ENCODE data around the gene KDM3B.
"Not testable (repeated sequence)": the region's sequence is repeated elsewhere in the genome, so short reads cannot be mapped to it uniquely, and the experiment has no call there.

Gene KDM3B

DNA sequence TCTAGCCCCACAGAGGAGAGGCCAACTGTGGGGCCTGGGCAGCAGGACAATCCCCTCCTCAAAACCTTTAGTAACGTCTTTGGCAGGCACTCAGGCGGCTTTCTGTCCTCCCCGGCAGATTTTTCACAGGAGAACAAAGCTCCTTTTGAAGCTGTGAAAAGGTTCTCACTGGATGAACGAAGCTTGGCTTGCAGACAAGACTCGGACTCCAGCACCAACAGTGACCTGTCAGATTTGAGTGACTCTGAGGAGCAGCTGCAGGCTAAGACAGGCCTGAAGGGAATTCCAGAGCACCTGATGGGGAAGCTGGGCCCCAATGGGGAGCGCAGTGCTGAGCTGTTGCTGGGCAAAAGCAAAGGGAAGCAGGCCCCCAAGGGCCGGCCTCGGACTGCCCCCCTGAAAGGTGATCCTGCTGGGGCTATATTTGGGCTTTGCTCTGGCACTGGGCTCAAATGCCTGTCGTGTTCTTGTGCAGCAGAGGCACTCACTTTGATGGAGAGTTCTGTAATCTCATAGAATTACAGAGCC lies 39.4 kb downstream of the KDM3B start:
- DNase-seq, result no peak

DNA sequence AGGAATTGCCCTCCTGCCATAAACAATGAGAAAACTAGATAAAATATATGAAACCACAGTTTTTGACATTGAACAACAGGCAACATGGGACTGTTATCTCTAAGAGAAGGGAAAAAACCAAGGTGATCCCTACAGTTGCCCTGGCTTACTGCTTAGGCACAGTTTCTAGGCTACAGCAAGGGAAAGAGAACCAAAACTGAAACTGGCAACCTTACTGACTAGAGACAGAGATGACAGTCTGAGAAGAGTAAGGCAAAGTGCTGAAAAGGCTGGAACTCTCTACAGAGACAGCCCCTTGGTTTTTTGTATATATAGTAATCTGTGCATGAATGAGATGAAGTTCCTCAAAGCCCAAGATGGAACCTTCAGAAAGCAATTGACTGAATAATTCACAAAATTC lies 50.2 kb downstream of the KDM3B start:
- no peak for DNase-seq

DNA sequence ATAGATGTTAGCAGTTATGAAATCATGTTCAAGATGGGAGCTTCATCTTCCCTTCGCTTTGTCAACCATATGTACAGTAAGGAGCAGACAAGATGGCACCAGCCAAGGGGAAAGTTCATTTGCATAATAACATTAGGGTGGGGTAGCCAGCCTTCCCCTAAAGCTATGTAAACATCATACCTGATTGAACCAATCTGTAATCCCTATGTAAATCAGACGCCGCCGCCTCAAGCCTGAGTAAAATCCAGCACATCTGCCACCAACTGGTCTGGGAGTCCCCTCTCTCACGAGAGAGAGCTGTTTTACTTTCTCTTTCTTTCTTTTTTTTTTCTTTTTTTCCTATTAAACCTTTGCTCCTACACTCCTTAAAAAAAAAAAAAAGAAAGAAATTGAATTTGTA lies 55.5 kb downstream of the KDM3B start:
- no peak for DNase-seq

DNA sequence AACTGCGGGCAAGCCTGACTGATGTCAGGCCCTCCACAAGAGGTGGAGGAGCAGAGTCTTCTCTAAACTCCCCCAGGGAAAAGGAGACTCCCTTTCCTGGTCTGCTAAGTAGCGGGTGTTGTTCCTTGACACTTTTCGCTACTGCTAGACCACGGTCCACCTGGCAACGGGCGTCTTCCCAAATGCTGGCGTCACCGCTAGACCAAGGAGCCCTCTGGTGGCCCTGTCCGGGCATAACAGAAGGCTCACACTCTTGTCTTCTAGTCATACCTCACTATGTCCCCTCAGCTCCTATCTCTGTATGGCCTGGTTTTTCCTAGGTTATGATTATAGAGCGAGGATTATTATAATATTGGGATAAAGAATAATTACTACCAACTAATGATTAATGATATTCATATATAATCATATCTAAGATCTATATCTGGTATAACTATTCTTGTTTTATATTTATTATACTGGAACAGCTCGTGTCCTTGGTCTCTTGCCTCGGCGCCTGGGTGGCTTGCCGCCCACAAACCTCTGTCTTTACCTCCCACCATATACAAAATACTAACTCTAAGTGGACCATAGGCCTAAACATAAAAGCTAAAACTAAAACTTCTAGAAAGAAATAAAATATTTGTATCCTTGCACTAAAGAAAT lies 58.6 kb downstream of the KDM3B start:
- DNase-seq, result not testable (repeated sequence)

DNA sequence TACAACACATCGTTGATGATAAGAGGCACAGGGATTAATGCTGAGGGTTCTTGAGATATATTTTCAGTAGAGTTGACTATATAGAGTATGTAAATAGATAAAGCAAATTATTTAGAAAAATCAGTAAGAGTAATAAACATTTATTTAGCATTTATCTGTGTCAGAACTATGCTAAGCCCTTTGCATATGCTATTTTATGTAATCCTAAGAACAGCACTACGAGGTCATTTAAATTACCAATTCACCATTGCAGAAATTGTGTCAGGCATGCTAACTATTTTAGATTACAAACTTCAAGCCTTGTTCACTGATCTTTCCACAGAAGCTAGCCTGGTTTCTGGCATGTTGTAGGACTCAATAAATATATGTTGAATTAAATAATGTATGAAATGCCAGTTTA lies 66.0 kb downstream of the KDM3B start:
- no peak for DNase-seq

DNA sequence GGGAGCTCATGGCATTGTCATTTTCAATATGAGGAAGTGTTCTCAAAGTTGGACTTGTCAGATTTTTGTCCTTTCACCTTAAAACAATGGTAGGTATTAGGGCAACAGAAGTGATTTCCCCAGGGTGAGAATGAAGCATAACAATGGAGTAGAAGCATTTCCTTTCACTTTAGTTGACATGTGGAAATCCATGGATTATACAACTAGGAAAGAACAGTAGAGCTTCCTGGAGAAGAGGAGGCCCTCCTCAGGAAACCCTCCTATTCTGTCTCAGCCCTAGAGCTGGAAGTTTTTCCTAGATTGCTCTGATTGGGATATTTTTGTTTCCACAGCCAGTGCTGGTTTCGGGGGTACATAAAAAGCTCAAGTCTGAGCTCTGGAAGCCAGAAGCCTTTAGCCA lies 72.6 kb downstream of the KDM3B start:
- no peak for DNase-seq

DNA sequence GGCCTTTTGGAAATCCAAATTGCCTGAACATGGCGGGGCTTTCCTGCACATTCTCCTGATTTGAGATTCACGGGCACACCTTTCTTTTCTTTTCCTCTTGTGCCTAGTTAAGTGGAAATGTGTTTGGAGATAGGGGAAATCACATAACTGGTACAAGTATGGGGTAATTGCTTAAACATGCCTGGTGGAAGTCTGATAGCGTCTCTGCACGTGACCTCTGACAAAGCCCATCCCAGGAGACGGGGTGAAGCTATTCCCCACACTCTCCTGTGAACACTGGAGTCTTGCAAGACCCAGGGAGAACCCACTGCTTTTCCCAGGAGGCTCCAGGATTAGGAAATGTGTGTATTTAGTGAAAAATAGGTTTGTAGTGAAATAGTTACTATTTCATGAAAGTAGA lies 83.5 kb downstream of the KDM3B start:
- no peak for DNase-seq

DNA sequence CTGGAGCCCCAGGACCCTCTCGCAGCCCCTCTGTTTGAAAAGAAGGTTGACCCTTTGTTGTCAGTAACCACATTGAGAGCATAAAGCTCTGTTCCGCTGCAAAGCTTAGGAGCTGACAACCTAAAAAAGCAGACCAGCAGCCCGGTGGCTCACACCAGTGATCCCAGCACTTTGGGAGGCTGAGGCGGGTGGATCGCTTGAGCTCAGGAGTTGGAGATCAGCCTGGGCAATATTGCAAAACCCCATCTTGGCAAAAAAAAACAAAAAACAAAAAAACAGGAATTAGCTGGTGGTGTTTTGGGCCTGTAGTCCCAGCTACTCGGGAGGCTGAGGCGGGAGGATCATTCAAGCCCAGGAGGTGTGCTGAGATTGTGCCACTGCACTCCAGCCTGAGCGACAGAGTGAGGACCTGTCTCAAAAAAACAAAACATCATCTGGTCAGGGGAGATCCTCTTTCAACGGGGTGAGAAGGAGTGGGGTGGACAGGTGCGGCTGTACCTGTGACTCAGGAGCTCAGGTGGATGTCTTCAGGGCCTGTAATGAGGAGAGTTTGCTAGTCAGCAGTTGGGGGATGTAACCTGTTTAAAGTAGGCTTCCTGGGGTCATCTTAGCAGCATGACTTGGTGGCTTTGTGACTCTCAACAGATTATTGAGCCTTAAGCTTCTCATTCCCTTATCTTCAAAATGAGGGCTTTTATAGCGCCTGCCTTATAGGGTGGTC lies 85.7 kb downstream of the KDM3B start:
- DNase-seq, result no peak

DNA sequence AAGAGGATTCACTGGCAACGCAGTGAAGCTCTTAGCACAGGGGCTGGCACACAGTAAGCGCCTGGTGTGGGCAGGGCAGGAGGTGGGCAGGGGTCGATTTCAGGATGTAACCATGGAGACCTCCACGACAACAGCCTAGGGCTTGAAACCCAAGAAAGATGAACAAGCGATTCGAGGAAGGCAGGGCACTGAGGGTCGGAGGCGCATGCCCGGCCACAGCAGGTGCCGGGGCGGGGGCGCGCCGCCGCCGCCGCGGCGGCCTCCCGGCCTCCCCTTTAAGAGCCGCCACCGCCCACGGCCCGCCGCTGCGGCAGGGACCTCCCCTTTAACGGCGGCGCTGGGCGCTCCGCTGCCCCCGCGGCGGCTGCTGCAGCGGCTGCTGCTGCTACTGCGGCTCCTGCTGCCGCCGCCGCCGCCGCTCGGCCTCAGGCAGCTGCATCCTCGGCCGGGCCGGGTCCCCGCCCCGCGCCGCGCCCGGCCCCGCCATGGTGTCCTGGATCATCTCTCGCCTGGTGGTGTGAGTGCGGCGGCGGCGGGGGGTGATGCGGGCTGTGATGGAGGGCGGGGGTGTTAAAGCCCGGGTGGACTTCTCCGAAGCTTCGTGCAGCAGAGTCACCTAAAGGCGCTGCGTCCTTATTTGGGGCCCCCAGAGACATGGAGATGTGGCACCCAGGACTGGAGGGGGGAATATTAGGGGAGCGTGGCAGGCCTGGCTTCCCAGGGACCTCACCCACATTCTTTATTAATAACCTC lies 86.4 kb downstream of the KDM3B start, which contains the start of gene REEP2:
Gene REEP2 (plus strand): TSS at position 334 of the 753 bp plus-strand sequence. CDS start 152 bp downstream, at position 486.
- DNase-seq, result peak; percentile 26

DNA sequence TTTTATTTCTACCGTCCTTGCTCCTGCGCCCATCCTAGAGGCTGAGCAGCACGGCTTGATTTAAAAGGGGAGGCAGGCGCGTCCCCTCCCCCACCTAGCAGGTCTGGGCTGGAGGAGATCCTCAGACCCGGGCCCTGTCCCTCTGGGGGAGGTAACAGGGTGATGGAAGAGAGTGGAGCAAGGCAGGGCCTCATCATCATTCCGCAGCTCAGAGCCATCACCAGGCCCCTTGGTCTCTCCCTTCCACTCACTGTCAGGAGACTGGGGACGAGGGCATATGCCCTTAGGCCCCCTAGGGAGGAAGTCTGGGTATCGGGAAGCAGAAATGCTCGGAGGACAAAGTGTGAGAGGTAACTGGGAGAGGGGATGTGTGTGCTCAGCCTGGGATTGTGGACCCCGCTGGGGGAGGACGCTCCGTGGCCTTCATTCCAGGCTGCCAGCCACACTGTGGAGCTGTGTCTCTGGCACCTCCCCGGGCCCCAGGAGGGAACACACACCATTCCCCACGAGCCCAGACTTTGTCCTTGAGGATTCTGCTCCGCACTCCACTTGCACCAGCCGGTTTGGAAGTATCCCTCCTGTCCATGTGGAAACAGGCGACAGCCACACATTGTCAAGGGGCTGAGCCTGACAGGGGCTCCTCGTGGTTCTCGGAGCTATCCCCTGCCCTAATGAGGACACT lies 87.1 kb downstream of the KDM3B start:
- no peak for DNase-seq

DNA sequence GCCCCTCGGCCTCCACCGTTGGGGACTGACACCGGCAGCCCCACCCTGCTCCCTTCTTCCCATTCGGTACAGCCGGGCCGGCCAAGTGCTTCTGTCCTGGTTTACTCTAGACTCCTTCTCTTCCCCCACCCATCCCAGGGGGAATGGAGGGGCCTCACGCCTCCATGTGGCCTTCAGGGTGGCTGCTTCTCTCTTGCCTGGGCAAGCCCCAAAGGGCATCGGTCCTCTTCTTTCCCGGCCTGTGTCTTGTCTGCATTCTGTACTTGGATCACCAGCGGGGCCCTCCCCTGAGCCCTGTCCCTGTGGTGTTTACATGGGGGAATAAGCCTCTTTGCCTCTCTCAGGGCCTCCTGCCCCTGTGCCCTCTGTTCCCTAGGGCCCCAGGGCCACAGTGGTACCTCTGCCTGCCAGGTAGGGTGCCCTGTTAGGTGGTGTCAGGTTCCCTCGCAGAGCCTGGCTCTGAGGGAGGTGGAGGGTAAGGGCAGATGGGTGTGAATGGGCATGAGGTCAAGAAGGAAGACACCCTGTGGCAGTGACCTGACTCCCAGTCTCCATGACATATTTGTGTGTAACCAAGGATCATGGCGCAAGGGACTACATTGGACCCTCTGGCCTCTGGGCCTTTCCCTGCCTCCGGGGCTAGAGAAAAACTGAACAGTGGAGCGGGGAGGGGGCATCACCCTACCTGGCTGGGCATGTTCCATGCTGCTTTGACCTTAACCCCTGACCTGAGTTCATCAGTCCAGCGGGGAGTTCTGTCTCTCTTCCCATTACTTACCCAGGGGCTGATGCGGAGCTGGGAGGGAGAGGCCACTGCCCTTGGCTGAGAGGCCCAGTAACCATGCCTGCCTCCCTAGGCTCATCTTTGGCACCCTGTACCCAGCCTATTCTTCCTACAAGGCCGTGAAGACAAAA lies 87.9 kb downstream of the KDM3B start:
- DNase-seq, result no peak

DNA sequence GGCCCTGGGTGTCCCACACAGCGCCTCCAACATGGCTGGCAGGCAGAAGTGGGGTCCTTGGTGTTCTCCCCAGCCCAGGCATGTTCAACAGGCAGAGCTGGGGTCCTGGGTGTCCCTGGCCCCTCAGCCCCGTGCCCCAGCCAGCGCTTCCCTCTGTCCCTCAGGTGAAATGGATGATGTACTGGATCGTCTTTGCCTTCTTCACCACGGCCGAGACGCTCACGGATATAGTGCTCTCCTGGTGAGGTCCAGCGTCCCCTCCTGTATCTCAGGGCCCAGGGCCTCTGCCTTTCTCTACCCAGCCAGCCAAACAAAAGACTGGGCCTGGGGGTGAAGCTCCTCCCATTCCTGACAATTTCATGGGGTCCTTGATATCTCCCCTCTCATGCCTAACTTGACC lies 88.7 kb downstream of the KDM3B start:
- DNase-seq, result no peak

DNA sequence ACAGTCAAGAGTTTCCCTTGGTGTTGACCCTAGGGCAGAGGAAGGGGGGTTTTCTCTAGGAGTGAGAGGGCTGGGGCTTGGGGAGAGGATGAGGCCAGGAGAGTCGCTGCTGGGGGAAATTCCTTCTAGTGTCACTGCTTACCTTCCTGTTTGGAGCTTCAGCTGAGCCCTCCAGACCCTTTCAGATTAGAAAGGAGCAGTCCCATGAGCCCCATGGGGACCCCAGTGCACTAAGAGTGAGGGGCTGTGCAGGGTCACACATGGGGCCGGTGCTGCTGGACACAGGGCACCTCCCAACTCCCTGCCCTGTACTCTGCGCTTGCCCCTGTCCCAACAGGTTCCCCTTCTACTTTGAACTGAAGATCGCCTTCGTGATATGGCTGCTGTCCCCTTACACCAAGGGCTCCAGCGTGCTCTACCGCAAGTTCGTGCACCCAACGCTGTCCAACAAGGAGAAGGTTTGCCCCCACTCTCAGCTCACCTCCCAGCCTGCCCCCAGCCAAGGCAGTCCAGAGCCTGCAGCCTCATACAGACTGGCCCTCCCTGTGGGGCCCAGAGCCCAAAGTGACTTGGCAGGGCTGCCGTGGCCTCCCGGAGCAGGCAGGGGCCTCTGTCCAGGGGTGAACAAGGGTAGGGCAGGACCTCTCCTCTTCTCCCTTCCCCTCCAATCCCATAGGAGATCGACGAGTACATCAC lies 91.7 kb downstream of the KDM3B start:
- no peak for DNase-seq

DNA sequence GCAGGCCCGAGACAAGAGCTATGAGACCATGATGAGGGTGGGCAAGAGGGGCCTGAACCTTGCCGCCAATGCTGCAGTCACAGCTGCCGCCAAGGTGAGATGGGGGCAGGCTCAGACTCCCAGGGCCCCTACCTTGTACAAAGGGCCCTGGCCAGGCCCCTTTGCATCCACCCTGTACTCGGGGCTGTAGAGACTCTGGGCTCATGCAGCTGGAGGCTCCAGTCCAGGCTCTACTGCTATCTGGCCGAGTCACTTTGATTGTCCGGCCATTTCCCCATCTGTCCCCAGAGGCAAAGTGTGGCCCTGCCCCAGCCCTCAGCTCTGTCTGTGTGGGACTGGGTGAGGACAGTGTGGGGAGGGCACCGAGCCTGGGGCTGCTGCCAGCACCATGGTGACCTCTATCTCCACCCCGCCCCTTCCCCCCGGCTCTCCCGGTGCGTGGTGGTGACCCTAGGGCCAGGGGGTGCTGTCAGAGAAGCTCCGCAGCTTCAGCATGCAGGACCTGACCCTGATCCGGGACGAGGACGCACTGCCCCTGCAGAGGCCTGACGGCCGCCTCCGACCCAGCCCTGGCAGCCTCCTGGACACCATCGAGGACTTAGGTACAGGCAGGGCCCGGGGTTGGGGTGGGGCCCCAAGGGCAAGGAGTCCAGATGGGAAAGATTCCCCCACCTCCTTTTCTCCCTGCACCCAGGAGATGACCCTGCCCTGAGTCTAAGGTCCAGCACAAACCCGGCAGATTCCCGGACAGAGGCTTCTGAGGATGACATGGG lies 92.5 kb downstream of the KDM3B start:
- no peak for DNase-seq

DNA sequence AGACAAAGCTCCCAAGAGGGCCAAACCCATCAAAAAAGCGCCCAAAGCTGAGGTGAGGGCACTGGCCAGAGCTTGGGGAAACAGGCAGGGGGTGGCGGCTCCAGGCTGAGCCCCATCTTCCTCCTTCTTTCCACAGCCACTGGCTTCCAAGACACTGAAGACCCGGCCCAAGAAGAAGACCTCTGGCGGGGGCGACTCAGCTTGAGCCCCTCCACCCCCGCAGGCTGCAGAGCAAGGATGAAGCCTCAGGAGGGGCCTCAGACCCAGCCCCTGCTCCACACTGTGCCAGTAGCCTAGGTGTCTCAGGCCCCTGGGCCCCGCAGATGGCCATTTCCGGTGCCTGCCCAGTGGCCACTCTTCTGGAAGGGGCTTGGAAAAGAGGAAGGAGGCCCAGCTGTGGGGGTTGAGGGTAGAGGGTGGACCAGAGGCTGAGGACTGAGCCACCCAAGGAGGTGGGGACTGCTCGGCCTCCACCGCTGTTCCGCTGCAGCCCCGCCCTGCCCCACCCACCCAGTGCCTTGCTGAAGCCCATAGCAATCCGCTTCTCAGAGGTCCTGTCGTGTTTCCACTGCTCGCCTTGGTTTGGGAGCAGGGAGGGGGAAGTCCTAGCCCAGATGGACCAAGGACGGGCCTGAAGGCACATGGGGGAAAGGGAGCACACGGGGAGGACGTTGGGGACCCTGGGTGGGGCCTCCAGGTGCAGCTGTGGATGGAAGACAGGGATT lies 93.2 kb downstream of the KDM3B start:
- DNase-seq, result no peak

DNA sequence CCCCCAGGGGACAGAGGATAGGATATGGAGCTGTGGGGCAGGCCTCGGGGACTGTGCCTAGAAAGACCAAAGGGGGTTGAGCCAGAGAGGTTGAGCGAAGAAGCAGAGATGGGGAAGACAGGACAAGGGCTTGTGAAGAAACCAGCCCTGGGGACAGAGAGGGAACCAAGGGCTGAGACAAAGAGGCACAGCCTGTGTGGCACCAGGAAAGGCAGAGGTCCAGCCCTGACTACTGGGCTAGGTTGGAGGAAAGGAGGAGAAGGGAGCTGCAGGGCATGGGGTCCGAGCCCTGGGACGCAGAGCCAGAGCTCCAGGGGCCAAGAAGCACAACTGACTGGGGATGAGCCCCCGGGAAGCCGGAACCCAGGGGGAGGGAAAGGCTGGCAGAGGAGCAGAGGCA lies 95.6 kb downstream of the KDM3B start:
- DNase-seq, result no peak

DNA sequence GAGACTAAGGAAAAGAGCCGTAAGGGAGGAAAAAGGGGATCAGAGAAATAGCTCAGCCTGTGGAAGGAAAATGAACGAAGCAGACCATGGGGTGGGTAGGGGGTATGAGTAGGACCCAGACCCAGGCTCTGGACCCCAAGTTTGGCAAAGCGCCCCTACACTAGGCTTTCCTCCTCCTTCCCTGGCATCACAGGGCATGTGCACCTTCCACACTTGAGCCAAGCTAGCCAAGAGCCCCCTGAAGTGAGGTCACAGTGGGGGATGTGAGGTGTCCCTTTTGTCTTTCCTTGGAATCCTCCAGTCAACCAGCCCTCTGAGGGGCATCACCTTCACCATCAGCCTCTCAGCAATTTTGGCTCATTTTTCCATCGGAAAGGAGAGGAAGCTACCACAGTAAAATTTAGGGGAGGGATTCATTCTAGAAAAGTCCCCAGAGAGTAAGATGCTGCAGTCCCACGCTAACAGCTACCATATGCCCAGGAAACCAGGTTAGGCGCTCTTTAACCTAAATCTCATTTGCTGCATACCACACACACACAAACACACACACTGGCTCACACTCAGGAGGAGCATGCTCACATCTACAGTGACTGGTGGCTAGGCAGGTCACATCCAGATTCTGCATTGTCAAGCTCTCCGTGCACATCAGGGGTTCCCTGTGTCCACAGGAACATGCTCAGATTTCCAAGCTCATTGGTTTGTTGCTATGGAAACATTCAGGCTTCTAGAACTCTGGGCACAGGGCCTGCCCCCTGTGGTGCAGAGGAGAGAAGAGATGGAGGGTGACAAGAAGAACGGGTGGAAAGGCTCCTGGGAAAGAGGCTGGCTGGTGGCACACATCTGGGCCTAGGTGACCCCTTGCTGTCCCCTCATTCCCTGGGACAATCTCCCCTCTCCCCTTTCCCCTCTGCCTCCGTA lies 96.3 kb downstream of the KDM3B start:
- no peak for DNase-seq

DNA sequence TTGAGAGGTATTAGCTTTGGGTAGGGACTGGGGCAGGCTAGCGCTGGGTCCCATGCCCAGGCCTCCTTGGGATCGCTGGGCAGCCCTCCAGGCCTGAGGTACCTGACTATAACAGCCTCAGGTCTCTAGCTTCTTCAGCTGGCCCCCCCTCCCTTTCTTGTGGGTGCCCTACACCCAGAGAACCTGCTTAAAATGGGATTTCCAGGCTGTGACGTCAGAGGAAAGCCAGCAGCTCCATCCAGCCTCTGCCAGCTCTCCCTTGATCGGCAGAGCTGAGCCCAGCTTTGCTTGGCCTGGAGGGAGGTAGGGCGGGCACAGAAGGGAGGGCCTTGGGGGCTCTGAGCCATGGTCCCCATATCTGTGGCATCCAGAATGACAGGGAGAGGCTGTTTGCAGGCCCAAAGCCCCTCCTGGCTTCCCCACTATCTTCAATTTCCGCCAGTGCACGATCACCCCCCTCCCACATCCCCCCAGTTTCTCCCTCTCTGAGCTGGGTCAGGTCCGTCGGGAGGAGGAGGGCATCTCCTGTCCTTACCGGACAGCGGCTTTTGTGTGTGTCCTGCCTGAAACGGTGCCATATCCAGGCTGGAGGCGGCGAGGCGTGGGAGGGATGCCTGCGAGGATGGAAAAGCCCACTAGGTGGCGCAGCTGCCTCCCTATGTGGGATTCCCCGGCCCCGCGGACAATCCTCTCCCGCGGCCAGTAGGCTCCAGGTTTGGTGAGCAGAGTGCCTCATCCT lies 97.2 kb downstream of the KDM3B start:
- peak; percentile 84 for DNase-seq
